ENCODE measurements around the gene SLC15A4. TPM values are rescaled to one million over a fixed set of nuclear protein-coding genes. Genes with fewer than 3 reads are reported as not detected.

SLC15A4 gene
- total and polyA plus RNA-seq, 9 donors, result 18.1 to 33.2 (median 22.6) TPM

- no peak for DNase-seq
- no peaks in the 10 kb centered on the region for H3K4me1 ChIP-seq (ENCODE audit: insufficient read depth)
- H3K27me3 ChIP-seq, result no peaks in the 10 kb centered on the region
- H3K27ac ChIP-seq, result no peak overlapping the region
- 48 to 69% (median 52%) methylated on average over 9 of the region's 9 CpGs for WGBS, 3 donors
- no peak overlapping the region for H3K4me3 ChIP-seq
- H3K9me3 ChIP-seq, result no peaks in the 10 kb centered on the region
- intact Hi-C loops (cut with DNase I), result no loop called here
- no peaks in the 10 kb centered on the region for H3K36me3 ChIP-seq
- TF ChIP-seq POLR2A (IDR thresholded peaks at IDR 0.05) (no peak), EP300 (IDR thresholded peaks at IDR 0.05) (no peak)
- TF ChIP-seq, protein P1, sequence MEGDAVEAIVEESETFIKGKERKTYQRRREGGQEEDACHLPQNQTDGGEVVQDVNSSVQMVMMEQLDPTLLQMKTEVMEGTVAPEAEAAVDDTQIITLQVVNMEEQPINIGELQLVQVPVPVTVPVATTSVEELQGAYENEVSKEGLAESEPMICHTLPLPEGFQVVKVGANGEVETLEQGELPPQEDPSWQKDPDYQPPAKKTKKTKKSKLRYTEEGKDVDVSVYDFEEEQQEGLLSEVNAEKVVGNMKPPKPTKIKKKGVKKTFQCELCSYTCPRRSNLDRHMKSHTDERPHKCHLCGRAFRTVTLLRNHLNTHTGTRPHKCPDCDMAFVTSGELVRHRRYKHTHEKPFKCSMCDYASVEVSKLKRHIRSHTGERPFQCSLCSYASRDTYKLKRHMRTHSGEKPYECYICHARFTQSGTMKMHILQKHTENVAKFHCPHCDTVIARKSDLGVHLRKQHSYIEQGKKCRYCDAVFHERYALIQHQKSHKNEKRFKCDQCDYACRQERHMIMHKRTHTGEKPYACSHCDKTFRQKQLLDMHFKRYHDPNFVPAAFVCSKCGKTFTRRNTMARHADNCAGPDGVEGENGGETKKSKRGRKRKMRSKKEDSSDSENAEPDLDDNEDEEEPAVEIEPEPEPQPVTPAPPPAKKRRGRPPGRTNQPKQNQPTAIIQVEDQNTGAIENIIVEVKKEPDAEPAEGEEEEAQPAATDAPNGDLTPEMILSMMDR (IDR thresholded peaks at IDR 0.05), result no peak
Measured at GRCh38 chr12:128864516-128865186, 40.9 kb upstream of the SLC15A4 start.

DNA sequence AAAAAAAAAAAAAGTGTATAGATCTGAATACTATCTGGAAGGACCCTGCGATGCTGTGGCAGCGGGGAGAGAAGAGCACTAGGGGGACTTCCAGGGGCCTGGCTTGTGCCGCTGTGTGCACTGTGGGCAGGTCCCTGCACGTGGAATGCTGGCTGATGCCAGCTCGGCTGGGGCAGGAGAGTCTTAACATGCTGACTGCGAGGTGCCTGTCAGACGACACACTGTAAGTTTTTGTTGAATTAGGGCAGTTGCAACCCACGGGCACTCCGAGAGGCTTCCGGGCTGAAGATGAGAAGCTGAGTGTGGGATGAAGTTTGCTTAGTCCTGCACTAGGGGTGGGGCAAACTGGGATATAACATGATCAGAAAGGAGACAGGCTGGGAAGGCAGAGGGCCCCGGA is 40.2 kb upstream of the SLC15A4 start:
- 67 to 75% (median 73%) methylated on average over 11 of the region's 11 CpGs for WGBS, 3 donors

GRCh38 chr12:128861226-128862016 is 37.7 kb upstream of the SLC15A4 start:
- WGBS, 3 donors, result 69 to 82% (median 78%) methylated on average over 15 of the region's 15 CpGs
- H3K27ac ChIP-seq, result no peak overlapping the region
- no peaks in the 10 kb centered on the region for H3K4me1 ChIP-seq (ENCODE audit: insufficient read depth)
- no peak for DNase-seq
- no peaks in the 10 kb centered on the region for H3K27me3 ChIP-seq
- no peaks in the 10 kb centered on the region for H3K36me3 ChIP-seq
- no peak overlapping the region for H3K4me3 ChIP-seq
- no peaks in the 10 kb centered on the region for H3K9me3 ChIP-seq
- TF ChIP-seq EP300 (IDR thresholded peaks at IDR 0.05) (no peak), POLR2A (IDR thresholded peaks at IDR 0.05) (no peak)
- TF ChIP-seq, protein P1 (IDR thresholded peaks at IDR 0.05), result no peak
- intact Hi-C loops (cut with DNase I), result no loop called here

More for the DNA sequence above, 40.2 kb upstream of the SLC15A4 start:
- H3K27ac ChIP-seq, result no peak overlapping the region
- no peak for DNase-seq
- intact Hi-C loops (cut with DNase I), result no loop called here
- no peaks in the 10 kb centered on the region for H3K9me3 ChIP-seq
- no peak overlapping the region for H3K4me3 ChIP-seq
- TF ChIP-seq, protein P1 (IDR thresholded peaks at IDR 0.05), result no peak
- TF ChIP-seq EP300 (IDR thresholded peaks at IDR 0.05) (no peak), POLR2A (IDR thresholded peaks at IDR 0.05) (no peak)
- no peaks in the 10 kb centered on the region for H3K36me3 ChIP-seq
- H3K27me3 ChIP-seq, result no peaks in the 10 kb centered on the region
- no peaks in the 10 kb centered on the region for H3K4me1 ChIP-seq (ENCODE audit: insufficient read depth)

DNA sequence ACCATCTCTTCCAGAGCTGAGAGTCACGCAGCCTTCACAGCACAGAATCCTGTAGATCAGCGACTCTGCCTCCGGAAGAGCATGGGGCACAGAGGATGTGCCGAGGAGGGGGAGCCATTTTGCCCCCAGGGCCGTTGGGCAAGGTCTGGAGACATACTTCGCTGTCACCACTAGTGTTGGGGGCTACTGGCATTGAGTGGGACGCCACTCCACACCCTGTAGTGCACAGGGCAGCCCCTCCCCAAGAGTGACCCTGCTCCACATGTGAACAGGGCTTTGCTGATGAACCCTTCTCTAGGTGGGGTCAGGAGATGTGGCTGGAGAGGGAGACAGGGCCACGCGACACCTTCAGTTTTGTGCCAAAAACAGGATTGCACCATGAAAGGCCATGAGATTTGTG is 35.6 kb upstream of the SLC15A4 start:
- no peaks in the 10 kb centered on the region for H3K27me3 ChIP-seq
- no peak overlapping the region for H3K27ac ChIP-seq
- intact Hi-C loops (cut with DNase I), result no loop called here
- no peak for TF ChIP-seq EP300 (IDR thresholded peaks at IDR 0.05)
- TF ChIP-seq, protein P1 (IDR thresholded peaks at IDR 0.05), result no peak
- TF ChIP-seq POLR2A (IDR thresholded peaks at IDR 0.05), result no peak
- DNase-seq, result no peak
- 78 to 88% (median 80%) methylated on average over 9 of the region's 9 CpGs for WGBS, 3 donors
- H3K4me3 ChIP-seq, result no peak overlapping the region
- H3K36me3 ChIP-seq, result no peaks in the 10 kb centered on the region
- no peaks in the 10 kb centered on the region for H3K9me3 ChIP-seq
- no peaks in the 10 kb centered on the region for H3K4me1 ChIP-seq (ENCODE audit: insufficient read depth)
